ENCODE measurements around the gene ABCA2.

The ABCA2 gene

DNA sequence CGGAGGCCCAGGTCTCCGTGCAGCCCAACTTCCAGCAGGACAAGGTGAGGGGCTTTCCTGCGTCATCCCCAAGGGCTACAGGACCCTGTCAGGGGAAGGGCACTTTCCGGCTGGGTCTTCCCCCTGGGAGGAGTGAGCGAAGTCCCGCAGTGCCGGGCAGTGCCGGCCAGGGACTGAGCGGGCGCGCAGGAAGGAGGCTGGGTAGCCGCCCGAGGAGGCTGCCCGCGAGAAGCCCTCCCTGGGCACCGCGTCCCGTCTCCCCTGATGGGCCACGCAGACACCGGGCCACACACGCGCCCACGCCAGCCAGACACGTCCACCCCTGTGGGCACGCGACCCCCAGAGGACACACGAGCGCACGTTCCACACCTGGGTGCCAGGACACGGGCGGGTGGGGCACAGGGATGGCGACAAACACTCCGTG, 50.4 kb downstream of the ABCA2 start:
- DNase-seq = no peak

- DNase-seq = no peak
These were observed 50.8 kb downstream of the ABCA2 start, which contains the start of gene PTGDS for GRCh38 chr9:136977223-136977622. PTGDS (plus strand) TSS chr9:136977504; CDS start chr9:136977579, 75 bp downstream.

DNA sequence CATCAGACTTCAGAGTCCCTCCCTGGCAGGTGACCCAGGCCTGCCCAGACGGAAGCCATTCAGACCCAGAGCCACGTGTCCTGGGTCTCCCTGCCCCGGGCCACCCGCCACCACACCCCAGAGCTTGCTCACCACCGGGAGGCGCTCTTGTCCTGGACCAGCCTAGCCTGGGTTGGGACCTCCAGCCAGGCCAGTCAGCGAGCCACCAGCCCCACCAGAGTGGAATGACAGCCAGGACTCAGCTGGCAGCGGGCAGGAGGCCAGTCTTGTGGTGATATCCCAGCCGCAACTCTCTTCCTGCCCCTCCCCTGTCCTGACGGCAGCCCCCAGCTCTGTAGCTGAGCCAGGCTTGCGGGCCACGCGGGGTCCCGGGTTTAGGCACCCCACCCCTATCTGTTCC, 52.4 kb downstream of the ABCA2 start:
- DNase-seq = no peak

DNA sequence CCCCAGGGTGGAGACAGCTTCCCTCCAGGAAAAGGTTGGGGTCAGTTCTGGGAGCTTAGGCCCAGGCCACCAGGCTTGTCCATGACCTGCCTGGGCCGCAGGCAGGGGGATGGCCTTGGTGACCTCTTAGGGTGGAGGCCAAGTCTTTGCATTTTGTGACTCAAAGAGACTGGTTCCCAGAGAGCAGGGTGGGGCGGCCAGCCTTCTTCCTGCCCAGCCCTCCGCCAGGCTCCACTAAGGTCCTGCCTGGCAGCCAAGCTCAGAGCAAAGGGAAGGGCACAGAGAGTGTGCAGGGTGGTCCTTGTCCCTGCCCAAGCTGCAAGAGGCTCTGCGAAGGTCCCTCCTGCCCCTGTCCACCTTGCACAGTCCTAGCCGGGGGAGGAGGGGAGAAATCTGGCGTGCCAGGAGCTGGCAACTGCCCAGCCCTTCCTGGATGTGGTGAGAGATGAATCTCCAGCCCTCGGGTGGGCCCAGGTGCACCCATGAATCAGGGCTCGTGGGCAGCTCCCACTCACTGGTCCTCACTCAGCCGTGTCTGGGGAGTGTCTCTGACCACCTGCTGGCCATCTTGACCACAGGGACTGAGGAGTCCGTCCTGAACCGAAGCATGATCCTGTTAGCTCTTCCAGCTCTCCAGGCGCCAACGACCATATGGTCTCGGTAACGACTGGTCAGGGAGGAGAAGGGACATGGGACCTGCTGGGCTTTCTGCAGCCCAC, 53.1 kb downstream of the ABCA2 start:
- no peak for DNase-seq

- no peak for DNase-seq
These were observed 54.1 kb downstream of the ABCA2 start for GRCh38 chr9:136973618-136974617.

DNA sequence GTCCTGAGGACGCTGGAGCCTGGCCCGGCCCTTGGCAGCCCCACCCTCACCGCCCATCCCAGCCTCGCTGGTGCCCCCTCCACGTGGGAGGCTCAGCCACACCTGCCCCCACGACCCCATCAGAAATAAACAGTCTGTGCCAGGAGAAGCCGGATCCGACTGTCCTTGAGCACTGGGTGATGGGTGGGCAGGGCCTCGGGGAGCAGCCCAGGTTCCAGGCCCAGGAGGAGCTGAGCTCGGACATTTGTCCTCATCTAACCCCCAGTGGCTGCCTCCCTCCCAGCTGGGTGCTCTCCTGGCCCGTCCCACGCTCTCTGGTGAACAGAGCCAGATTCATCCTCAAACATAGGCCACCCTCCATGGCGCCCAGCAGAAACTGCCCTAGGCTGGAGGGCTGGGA, 55.3 kb downstream of the ABCA2 start:
- DNase-seq = no peak

GRCh38 chr9:136972335-136972734, 55.7 kb downstream of the ABCA2 start:
- no peak for DNase-seq

DNA sequence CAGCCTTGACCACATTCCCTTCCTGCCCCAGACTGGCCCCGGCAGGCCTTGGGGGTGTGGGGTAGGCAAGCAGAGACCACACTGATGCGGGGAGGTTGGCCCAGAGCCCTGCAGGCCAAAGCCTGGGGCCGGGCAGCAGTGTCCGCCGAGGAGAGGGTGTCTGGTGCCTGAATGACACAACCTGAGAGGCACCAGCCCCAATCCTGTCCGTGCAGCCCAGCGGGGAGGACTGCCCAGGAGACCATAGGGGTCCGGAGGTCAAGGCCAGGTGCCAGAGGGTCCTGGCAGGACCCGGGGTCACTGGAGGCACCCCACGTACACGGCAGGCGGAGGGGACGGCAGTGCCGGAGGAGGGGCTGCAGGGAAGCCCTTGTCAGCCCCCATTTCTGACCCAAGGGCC, 56.3 kb downstream of the ABCA2 start:
- no peak for DNase-seq

DNA sequence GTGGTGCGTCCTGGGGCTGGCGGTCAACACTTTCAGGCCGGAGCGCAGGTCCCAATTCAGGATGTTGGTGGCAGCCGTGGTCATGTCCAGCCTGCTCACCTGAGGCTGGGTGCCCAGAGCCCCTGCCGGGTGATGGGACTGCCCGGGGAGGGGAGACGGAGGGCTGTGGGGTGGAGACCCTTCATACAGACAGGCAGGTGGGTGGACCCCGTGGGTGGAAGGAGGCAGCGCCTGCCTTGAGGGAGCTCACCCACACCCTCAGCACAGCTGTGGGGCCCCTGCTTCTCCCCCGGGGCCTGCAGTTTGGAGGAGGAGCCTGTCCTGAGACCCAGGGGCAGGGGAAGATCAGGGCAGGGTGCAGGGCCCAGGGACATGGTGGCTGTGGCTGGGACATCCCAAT, 57.7 kb downstream of the ABCA2 start:
- DNase-seq = no peak

DNA sequence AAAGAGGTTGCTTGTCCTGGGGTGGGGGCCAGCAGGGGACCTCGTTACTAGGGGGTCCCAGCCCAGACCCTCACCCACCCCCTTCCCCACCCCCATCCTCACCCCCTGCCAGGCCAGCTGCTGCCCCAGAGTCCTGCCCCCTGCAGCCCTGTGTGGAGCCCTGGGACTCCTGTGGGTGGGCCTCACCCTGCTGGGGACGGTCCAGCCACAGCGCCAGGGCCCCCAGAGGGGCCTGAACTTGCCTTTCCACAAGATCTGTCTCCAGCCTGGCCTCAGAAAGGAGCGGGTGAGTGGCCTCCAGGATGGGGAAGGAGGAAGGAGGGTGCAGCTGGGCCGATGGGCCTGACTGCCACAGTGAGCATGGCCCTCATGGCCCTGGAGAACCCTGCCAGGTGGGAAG, 58.3 kb downstream of the ABCA2 start:
- no peak for DNase-seq

- no peak for DNase-seq
These were observed 58.9 kb downstream of the ABCA2 start for GRCh38 chr9:136969150-136969549.

DNA sequence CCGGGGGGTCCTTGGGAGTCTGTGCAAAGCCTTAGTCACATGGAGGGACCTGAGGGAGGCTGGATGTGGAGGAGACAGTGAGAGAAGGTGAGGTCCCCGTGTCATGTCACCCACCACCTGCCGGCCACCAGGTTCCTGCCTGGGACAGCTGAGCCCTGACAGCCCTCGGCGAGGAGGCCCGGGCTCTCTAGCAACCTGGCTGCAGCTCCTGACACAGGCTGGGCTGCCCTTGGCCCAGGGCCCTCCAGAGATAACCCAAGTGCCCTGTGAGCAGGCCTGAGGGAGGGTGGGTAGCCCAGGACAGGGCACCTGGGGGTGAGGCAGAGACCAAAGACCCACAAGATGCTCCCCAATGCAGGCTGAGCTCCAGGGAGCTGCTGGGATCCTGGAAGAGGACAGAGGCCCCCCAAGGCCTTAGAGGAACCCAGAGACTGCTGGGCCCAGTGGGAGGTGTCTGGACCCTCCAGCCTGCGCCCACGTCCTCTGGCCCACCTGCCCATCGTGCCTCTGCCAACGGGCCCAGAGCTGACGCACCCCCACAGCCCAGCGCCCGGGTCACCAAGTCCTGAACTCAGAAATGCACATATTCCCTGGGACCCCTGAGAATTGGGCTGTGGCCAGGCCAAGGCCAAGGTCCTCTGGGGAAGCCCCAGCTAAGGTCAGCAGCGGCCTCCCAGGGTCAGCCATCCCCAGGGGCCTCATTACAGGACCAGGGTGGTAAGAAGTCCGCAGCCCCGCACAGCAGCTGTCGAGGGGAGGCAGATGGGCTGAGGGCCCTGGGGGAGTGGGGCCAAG, 59.5 kb downstream of the ABCA2 start:
- no peak for DNase-seq

- no peak for DNase-seq
These were observed 62.1 kb downstream of the ABCA2 start for GRCh38 chr9:136965771-136966484.

DNA sequence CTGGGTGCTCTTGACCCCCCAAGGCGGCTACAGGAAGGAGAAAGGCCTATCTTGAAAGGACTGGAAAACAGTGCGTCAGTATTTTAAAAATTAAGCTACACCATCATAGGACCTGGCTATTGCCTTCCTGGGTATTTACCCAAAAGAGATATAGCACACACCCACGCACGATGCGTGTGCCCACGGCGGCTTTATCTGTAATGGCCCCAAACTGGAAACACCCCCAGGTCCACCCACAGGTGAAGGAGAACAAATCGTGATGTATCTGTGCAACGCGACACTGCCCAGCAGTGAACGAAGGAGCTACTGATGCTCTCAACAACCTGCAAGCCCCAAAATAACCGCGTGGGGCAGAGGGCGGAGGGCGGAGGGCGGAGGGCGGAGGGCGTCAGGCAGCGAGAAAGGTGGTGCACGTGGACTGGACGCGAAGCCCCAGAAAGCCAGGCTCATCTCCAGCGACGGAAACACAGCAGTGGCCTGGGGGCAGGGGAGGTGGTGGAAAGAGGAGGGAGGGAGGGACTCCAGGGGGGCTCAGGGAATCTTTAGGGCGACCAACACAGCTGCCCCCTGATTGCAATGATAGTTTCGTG, 63.1 kb downstream of the ABCA2 start:
- DNase-seq = no peak

GRCh38 chr9:136964171-136964689, 63.8 kb downstream of the ABCA2 start:
- no peak for DNase-seq

- DNase-seq = no peak
These were observed 64.3 kb downstream of the ABCA2 start for GRCh38 chr9:136963751-136964150.

DNA sequence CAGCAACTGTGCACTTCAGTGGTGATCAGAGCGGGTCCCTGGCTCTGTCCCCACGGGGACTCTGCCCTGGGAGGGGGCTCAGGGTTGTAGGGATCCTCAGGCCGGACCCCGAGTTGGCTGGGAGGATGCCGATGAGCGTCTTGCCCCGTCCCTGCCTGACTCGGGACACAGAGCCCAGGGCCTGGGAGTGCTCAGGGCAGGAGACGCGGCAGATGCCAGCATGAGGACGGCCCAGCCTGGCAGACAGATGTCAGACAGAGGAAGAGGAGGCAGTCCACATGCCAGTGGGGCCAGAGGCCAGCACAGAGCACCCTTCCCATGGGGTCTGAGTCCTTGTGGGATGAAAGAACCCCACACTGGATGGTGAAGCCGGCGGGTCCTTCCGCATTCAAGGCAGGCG, 64.7 kb downstream of the ABCA2 start:
- DNase-seq = no peak

GRCh38 chr9:136962701-136963248, 65.3 kb downstream of the ABCA2 start:
- no peak for DNase-seq

DNA sequence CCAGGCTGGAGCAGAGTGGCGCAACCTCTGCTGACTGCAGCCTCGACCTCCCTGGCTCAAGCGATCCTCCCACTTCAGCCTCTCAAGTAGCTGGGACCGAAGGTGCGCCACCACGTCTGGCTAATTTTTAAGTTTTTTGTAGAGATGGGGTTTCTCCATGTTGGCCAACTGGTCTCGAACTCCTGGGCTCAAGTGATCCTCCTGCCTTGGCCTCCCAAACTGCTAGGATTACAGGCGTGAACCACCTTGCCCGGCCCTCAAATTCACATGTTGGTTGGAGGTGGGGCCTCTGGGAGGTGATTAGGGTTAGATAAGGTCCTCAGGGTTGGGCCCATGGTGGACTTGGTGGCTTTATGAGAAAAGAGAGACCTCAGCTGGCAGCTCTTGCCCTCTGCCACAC, 65.9 kb downstream of the ABCA2 start:
- DNase-seq = no peak

DNA sequence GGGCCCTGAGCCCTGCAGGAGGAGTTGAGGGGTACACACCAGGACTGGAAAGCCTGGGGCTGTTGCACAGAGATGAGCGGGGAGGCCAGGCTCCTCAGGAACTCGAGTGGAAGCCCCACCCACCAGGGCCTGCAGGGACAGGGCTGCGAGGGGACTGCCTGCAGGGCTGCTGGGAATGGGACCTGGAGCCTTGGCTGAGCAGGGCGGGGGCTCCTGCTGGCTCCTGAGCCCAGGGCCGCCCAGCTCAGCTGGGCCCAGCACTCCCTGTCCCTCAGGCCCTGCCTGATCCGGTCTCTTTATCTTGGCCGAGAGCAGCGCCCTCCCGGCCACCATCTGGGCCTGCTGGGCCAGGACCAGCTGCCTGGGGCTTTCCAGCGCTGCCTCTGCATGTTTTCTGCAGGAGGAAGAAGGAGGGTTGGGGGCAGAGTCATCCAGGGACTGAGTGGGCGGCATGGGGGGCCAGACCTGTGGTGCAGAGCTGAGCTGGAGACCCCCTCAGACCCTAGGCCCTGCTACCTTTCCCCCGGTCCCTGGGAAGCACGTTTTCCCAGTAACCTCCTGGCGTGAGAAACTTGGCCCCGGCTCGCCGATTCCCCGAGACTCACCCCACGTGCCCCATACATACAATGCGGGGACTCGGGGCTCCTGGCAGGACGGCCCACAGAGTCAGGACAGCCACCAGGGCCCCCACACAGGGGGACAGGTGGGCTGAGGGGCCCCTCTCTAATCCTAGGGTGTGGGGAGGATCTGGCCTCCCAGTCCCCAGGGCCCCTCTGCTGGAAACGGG, 66.6 kb downstream of the ABCA2 start:
- no peak for DNase-seq

DNA sequence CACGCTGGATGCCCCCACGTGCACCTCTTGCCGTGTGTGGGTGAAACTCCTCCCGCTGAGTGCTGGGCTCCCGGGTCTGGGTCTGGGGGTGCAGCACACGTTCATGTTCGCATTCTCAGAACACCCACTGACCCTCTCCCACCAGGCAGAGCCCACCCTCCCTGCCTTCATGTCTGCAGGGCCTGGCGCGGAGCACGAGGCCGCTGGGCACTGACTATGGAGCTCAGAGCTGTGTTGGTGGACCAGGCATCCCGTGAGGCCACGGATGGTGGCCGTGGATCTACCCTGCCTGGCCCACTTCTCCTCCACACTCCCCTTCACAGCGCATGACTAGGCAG, 67.1 kb downstream of the ABCA2 start:
- DNase-seq = no peak

Data from NCI-H526 treated with DMSO at 0.1 percent for 48 hours (cell line).